Frontal cortex (tissue), 4 donors: ENCODE results near the gene CER1. TPM values are rescaled to one million over a fixed set of nuclear protein-coding genes. Genes with fewer than 3 reads are reported as not detected.

Experiments used
- DNase-seq, 2 donors: peaks; one replicate each; pipeline ENCODE4 v3.0.0; 2012; ENCODE audit warnings: low spot score in 2 of 2
- FAIRE-seq: peaks from 2 replicates; lab custom pipeline; 2012; peaks lifted over from hg19 to GRCh38; lab: Jason Lieb, UNC
- total RNA-seq: library from RNA; depleted of rRNA; stranded (reverse); fragments of >200 nt; gene quantifications from one replicate; pipeline ENCODE4 v1.2.3, GENCODE V29; 2014
- donor health status: control.
- donor health status: control.
- donor health status: control.

The CER1 gene
- total RNA-seq, 1 donor from 2014 or later, result not detected

GRCh38 chr9:14671377-14671776, 51.2 kb downstream of the CER1 start:
- no peak for FAIRE-seq

GRCh38 chr9:14670718-14671117, 51.8 kb downstream of the CER1 start:
- no peak for FAIRE-seq
- DNase-seq, result no peak

More at GRCh38 chr9:14671377-14671776, 51.2 kb downstream of the CER1 start:
- no peak for DNase-seq

Other genes starting within 250 kb of the CER1 start
- gene ZDHHC21, start 29.3 kb downstream of the CER1 start, total RNA-seq, result 53.4 TPM
- gene FREM1, start 187.7 kb upstream of the CER1 start, total RNA-seq, result 3.3 TPM